Thyroid gland (tissue), 4 donors: ENCODE measurements around the gene PPP1R13B.

ENCODE experiments used
- POLR2A ChIP-seq, 2 donors: fragments of 450-650 bp; IDR thresholded peaks; one replicate each; pipeline ENCODE4 v1.6.1; 2017; ENCODE audit warnings: antibody characterized with exemption in 2 of 2, mild to moderate bottlenecking in 2 of 2, moderate library complexity in 1 of 2
- TF ChIP-seq, protein P1 (sequence below), 6 experiments: fragments of 200-600 bp in 3 of 6; fragments of 450-650 bp in 3 of 6; sonication (generic) in 3 of 6; IDR thresholded peaks; one replicate each; pipeline ENCODE4 v1.5.1; 2016 to 2019; ENCODE audit warnings: antibody characterized with exemption in 6 of 6, mild to moderate bottlenecking in 2 of 6, inconsistent platforms in 1 of 6, moderate library complexity in 1 of 6

DNA sequence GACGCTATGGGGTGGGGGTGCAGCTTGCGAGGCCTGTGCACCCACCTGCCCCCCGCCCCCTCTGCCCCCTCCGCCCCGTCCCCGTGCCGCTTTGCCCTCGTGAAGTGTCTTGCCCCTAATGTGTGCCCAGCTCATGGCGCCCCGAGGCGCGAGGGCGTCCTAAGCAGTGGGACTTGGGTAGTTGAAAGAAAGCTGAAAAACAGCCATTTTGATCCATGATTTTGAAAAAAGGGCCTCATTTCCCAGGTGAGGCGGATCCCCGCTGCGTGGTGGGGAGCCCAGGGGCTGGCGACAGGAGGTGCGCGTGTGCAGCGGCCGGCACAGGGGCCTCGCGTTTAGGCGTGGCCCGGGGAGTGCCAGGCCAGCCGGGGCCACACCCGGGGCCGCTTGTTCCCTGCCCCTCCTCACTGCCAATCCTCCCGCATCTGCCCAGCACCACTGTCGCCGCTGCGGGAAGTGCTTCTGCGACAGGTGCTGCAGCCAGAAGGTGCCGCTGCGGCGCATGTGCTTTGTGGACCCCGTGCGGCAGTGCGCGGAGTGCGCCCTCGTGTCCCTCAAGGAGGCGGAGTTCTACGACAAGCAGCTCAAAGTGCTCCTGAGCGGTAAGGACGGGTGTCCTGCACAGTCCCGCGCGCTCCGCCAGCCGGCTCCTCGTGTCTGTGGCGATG is 119.9 kb downstream of the PPP1R13B start:
- TF ChIP-seq, protein P1, sequence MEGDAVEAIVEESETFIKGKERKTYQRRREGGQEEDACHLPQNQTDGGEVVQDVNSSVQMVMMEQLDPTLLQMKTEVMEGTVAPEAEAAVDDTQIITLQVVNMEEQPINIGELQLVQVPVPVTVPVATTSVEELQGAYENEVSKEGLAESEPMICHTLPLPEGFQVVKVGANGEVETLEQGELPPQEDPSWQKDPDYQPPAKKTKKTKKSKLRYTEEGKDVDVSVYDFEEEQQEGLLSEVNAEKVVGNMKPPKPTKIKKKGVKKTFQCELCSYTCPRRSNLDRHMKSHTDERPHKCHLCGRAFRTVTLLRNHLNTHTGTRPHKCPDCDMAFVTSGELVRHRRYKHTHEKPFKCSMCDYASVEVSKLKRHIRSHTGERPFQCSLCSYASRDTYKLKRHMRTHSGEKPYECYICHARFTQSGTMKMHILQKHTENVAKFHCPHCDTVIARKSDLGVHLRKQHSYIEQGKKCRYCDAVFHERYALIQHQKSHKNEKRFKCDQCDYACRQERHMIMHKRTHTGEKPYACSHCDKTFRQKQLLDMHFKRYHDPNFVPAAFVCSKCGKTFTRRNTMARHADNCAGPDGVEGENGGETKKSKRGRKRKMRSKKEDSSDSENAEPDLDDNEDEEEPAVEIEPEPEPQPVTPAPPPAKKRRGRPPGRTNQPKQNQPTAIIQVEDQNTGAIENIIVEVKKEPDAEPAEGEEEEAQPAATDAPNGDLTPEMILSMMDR (IDR thresholded peaks at IDR 0.05) = peak in 4 of 6 experiments; percentile 10 to 57 (median 37)
- TF ChIP-seq POLR2A (IDR thresholded peaks at IDR 0.05) = no peak
